ENCODE measurements around the gene SDK1.
"Not testable (repeated sequence)": the region's sequence is repeated elsewhere in the genome, so short reads cannot be mapped to it uniquely, and the experiment has no call there.

SDK1 gene

GRCh38 chr7:4244635-4245034 lies 943.6 kb downstream of the SDK1 start:
- no peak for DNase-seq

- no peak for DNase-seq
Measured at GRCh38 chr7:4245135-4245865, 944.2 kb downstream of the SDK1 start.

- no peak for DNase-seq
Measured at GRCh38 chr7:4245866-4246470, 944.9 kb downstream of the SDK1 start.

GRCh38 chr7:4246536-4246935 lies 945.5 kb downstream of the SDK1 start:
- no peak for DNase-seq

- no peak for DNase-seq
Measured at GRCh38 chr7:4247106-4247876, 946.2 kb downstream of the SDK1 start.

- DNase-seq = no peak
Measured at GRCh38 chr7:4248295-4248694, 947.2 kb downstream of the SDK1 start.

GRCh38 chr7:4249241-4249640 lies 948.2 kb downstream of the SDK1 start:
- DNase-seq = no peak

GRCh38 chr7:4255336-4255735 lies 954.3 kb downstream of the SDK1 start:
- no peak for DNase-seq

GRCh38 chr7:4256286-4256685 lies 955.2 kb downstream of the SDK1 start:
- DNase-seq = no peak

GRCh38 chr7:4257146-4258111 lies 956.4 kb downstream of the SDK1 start:
- no peak for DNase-seq

- DNase-seq = not testable (repeated sequence)
Measured at GRCh38 chr7:4260116-4260515, 959.1 kb downstream of the SDK1 start.

GRCh38 chr7:4260867-4261600 lies 960.0 kb downstream of the SDK1 start:
- DNase-seq = peak; percentile 47

GRCh38 chr7:4261601-4261960 lies 960.5 kb downstream of the SDK1 start:
- no peak for DNase-seq

GRCh38 chr7:4264206-4264605 lies 963.2 kb downstream of the SDK1 start:
- DNase-seq = not testable (repeated sequence)

GRCh38 chr7:4265066-4265465 lies 964.0 kb downstream of the SDK1 start:
- DNase-seq = no peak

GRCh38 chr7:4265676-4266075 lies 964.6 kb downstream of the SDK1 start:
- DNase-seq = no peak

- DNase-seq = no peak
Measured at GRCh38 chr7:4266270-4267040, 965.4 kb downstream of the SDK1 start.

GRCh38 chr7:4267341-4268039 lies 966.4 kb downstream of the SDK1 start:
- DNase-seq = peak; percentile 36

GRCh38 chr7:4268040-4268965 lies 967.3 kb downstream of the SDK1 start:
- DNase-seq = no peak

Measured in right hindlimb (tissue), 1 donor.